Activated CD4-positive, alpha-beta T cell treated with anti-CD3 and anti-CD28 coated beads, Interleukin-2, Interleukin-6, amounts not matched to agents 100 ng/mL and 50 ng/mL, durations not matched to agents 16 hours and 8 hours (primary cell): Measurements from ENCODE around the gene ACKR2.
"Not testable (repeated sequence)": the region's sequence is repeated elsewhere in the genome, so short reads cannot be mapped to it uniquely, and the experiment has no call there.

Experiments used
- DNase-seq: peaks from one replicate; pipeline ENCODE4 v3.0.0-alpha.2; 2020

ACKR2 gene

DNA sequence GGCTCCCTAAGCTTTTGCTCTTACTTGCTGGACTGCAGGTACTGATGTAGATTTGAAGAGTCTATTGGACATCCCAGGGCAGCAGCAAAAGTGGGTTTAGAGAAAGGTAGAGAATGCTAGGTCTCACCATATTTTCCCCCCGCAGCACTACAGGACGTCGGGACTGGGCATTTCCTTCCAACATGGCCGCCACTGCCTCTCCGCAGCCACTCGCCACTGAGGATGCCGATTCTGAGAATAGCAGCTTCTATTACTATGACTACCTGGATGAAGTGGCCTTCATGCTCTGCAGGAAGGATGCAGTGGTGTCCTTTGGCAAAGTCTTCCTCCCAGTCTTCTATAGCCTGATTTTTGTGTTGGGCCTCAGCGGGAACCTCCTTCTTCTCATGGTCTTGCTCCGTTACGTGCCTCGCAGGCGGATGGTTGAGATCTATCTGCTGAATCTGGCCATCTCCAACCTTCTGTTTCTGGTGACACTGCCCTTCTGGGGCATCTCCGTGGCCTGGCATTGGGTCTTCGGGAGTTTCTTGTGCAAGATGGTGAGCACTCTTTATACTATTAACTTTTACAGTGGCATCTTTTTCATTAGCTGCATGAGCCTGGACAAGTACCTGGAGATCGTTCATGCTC, 55.2 kb downstream of the ACKR2 start:
- DNase-seq: no peak

DNA sequence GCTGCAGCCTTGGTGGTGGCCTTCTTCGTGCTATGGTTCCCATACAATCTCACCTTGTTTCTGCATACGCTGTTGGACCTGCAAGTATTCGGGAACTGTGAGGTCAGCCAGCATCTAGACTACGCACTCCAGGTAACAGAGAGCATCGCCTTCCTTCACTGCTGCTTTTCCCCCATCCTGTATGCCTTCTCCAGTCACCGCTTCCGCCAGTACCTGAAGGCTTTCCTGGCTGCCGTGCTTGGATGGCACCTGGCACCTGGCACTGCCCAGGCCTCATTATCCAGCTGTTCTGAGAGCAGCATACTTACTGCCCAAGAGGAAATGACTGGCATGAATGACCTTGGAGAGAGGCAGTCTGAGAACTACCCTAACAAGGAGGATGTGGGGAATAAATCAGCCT, 56.0 kb downstream of the ACKR2 start:
- no peak for DNase-seq

DNA sequence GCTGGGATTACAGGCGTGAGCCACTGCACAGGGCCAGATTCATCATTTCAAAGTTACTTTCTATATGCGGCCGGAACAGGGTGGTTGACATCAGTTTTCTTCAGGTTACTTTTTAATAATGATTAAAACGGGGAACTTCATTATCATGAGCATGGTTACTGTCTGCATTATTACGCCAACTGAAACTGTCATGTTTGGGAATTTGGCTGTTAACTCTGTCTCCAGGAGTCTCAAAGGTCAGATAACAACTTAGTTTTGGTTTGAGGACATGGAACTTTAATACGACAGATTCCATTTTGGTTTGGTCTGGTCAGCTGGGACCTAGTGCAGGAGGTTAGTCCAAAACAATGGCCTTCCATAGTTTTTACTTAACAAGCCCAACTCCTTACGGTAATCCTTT, 57.9 kb downstream of the ACKR2 start:
- DNase-seq: no peak

DNA sequence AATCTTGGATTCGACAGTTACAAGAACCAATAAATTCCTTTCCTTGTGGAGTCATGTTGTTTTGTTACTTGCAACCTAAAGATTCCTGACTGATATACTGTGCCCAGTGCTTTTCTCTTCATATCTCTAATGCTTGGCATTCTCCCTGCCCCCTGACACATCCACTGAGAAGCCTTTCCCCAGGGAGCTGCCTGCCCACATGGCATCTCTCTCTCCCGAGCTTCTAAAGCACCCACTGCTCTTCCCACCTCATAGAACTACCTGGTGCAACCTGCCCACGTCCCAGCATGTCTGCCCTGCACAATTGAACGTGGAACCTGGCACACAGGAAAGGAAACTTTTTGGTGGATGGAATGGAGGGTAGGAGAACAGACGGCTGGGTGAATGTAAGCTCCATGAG, 59.6 kb downstream of the ACKR2 start:
- no peak for DNase-seq

DNA sequence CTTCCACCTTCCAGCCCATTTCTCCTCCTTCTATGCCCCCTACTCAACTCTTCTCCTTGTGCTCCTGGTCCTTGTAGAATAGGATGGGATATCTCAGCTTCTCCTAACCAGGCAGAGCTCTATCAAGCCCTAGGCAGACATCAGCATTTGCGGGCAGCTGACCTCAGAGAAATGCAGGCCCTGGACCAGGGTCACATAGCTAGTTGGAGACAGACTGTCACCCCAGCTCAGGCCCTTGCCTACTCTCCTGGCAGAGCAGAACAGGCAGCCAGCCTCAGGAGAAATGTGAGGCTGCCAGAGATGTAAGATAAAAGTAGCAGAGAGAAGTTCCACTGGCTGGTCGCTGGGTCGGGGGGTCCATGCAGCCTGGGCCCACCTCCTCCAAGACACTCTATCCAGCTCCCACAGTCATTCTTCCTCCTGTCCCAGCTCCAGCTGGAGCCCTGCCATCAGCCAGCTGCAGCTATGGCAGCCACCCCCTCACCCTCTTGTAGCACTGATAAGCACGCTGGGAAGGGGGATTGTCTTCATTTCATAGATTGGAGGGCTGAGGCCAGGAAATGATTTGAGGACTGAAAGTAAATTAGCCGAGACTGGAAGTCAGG, 62.4 kb downstream of the ACKR2 start:
- no peak for DNase-seq

DNA sequence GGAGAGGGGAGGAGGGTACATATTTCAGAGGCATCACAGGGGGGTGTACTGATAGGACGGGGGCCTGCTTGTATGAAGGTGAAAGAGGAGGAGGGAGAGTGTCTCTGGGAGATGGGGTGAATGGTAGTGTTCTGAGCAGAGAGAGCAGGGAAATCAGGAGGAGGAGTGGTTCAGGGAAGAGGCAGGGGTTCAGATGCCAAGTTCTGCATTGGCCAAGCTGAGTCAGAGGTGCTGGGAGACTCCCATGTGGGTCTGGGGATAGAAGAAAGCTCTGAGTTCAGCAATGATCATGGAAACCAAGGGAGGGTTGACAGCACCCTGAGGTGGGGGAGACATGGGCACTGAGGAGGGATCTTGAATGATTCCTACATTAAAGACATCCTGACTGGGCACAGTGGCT, 63.5 kb downstream of the ACKR2 start:
- no peak for DNase-seq

DNA sequence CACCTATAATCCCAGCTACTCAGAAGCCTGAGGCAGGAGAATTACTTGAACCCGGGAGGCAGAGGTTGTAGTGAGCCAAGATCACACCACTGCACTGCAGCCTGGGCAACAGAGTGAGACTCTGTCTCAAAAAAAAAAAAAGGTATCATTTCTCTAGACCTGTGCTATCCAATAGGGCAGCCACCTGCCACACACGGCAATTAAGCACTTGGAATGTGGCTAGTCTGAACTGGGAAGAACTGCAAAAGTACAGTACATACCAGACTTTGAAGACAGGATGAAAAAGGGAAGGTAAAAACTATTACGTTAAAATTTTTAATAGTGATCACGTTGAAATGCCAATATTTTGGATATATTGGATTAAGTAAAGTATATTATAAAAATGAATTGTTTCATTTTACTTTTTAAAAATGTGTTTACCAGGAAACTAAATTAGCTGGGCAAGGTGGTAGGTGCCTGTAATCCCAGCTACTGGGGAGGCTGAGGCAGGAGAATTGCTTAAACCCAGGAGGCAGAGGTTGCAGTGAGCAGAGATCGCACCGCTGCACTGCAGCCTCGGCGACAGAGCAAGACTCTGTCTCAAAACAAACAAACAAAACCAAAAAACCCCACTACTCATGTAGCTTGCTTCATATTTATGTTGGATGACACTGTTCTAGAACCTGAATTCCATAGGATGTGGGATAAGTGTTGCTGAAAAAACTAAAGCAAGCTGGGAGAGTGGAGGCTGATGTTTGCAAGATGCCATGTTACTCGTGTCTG, 64.2 kb downstream of the ACKR2 start:
- no peak for DNase-seq

DNA sequence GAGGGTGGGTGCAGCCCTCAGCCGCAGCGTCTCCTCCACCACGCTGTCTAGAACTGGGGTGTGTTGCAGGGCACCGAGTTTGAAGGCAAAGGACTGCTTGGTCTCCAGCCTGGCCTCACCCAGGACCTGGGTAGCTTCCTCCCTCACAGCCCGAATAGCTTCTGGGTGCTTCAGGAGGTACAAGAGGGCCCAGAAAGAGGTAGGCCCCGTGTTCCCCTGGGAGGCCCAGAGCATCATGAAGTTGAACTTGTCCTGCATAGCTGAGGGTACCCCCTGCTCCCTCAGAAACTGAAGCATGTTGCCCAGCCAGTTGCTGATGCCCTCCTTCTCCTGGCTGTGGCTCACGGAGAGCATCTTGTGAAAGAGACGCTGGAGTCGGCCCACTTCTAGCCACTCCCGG, 65.5 kb downstream of the ACKR2 start:
- no peak for DNase-seq

DNA sequence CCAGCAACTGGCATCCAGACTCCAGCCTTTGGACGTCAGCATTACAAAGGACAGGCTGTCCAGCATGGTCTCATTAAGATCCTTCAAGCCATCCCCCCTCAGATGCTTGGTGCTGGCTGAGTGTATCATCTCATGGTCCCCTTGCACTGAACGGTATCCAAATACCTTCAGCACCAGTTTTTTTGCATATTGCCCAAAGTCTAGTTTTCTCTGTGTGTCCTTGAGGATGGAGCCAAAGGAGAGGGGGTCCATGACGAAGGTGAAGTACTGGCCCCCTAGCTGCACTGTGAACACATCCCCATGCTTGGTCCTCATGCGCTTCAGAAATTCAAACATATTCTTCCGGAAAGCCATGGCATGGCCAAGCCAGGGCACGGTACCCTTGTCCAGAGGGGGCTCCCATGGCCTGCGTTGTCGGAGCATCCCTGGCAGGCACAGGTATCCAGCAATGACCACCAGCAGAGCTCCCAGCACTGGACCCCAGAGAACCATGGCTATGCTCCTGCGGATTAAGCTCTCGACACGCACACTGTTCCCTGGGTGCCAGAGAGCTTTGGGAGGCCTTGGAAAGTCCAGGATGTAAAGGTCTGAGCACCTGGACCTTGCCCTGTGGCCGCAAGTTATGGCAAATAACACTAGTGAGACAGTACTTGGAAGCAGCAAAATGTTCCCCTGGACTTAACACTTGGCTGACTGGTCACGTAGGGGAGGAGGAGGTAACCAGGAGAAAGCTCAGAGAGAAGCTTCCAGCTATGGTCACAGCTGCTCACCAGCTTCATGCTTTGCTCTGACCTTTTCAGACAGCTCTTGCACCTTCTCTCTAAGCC, 66.3 kb downstream of the ACKR2 start, which contains the start of gene CYP8B1:
TSS of gene CYP8B1 (minus strand) at position 555 of the 827 bp plus-strand sequence. CDS start at position 492, 63 bp downstream.
- DNase-seq: no peak

DNA sequence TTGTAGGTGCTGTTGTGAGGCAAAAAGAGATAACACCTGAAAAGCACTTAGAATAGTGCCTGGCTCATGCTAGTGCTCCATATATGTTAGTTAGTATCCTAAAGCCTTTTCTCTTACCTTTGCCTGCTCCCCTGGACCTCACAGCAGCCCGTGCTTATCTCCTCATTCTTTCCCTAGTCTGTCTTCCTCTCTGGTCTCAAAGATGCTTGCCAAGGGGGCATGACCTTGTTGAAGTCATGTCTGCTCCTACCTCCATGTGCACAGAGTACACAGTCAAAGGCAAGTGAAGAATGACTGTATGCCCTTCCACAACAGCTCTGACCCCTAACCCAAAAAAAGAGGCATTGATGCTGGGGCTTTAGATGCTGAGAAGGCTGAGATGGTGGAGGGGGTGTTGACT, 67.2 kb downstream of the ACKR2 start:
- no peak for DNase-seq

DNA sequence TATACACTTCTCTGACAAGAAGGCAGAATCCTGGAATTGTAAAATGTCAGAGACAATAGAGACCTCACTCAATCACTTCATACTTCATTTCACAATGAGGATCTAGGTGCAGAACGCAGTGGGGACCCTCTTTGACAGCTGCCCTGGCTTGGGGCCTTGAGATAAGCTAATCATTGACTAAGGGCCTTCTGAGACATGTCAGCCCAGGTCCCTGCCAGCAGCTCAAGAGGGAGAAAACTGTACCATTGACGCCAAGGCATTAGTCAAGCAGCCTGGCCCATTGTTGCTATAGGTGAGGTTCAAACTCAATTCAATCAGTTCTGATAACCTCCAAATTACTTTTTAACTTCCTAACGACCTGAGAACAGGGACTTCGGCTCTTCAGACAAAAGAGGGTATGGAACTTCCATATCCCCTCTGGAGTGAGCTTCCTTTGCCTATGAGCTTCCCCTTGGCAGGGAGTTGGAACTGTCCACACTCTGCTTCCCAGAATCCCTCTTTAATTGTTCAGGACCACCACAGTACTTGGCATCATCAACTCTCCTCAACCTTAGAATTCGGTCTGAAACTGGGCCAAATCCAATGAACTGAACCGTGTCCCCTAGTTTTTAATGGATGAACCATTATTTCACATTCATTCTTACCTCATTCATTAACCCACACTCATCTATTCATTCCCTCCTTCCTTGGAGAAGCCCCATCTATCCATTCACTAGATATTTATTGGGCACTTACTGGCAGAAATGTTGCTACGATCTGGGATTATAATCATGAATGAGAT, 67.9 kb downstream of the ACKR2 start:
- no peak for DNase-seq

DNA sequence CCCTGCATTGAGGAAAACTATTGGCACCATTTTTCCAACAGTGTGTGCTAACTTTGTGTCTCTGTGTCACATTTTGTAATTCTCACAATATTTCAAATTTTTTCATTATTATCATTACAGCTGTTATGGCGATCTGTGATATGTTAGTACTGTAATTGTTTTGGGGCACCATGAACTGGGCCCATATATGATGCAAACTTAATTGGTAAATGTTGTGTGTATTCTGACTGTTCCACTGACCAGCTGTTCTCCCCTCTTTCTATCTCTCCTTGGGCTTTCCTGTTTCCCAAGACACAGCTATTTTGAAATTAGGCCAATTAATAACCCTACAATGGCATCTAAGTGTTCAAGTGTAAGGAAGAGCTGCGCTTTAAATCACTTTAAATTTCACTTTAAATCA, 68.6 kb downstream of the ACKR2 start:
- DNase-seq: no peak

DNA sequence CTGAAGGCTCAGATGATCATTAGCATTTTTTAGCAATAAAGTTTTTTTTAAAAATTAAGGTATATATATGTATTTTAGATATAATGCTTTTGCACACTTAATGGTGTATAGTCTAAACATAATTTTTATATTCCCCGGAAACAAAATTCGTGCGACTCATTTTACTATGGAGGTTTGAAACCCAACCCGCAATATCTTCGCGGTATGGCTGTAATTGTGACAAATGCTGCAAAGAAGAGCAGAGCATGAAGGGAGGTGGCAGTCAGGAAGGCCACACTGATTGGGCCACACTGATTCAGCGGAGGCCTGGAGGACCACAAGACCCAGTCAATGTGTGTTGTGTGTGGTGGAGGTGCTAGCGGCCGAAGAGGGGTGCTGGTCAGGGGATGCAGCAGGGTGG, 70.9 kb downstream of the ACKR2 start:
- DNase-seq: no peak

DNA sequence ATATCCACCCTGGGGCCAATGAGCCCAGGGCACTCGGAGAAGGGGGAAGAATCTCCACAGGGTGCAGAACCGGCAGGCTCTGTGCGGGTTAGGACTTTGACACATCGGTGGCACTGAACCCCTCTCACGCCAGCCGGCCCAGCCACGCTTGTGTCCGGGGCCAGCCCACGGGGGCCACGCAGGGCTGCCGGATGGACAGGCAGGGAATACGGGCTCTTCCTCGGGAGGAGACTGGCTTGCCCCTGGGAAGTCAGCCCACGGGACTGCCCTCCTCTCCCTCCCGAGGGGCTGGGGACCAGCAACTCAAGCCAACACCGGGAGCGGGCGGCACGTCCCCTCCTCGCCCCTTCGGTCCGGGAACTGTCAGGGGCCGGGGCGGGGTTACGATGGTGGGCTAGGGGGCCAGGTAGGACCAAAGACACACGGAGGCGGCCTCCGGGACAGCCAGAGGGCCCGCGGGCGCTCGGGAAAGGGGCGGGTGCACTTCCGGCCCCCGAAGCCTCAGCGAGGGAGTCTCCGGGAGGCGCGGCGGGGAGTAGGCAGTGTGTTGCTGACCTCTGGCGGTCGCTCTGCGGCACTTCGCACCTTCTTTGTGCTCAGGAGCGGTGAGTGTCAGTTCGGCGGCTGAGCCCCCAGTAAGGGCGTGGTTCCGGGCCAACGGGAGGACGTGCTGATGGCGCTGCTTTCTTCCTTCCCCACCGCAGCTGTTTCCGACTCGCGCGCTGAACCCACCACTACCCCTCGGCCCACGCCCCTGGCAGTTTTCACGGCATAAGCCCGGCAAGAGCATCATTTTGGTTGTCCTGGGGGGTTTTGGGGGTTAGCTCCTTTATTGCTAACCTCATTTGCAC, 71.6 kb downstream of the ACKR2 start:
- DNase-seq: peak; percentile 93

DNA sequence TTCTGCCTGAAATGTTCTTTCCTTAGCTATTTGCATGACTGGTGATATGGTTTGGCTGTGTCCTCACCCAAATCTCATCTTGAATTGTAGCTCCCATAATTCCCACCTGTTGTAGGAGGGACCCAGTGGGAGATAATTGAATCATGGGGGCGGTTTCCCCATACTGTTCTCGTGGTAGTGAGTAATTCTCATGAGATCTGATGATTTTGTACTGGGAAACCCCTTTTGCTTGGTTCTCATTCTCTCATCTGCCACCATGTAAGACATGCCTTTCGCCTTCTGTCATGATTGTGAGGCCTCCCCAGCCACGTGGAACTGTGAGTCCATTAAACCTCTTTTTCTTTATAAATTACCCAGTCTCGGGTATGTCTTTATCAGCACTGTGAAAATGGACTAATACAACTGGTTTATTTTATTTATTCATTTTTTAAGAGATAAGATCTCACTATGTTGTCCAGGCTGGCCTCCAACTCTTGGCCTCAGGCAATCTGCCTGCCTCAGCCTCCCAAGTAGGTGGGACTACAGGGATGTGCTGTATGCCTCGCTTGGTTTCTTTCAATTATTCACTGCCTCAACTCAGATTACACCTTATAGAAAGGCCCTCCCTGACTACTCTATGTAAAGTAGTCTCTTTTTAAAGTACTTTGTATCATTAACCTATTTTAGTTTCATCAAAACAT, 74.1 kb downstream of the ACKR2 start:
- not testable (repeated sequence) for DNase-seq

DNA sequence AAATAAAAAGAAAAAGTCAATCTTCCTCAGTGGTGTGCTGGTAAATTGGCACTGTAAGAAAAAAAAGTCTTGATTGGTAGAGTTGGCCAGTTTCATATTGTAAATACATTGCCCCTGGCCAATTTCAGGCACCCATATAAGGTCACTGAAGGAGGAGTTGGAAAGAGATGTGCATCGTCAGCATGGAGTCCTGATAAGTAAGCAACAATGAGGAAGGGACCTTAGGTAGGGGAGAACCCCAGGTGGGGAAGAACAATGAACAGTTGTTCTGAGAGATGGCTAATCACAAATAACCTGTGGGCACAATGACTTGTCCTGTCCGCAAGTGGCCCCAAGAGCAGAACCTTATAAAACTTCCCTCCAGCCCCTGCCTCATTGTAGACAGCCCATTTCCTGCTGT, 75.1 kb downstream of the ACKR2 start:
- DNase-seq: no peak

DNA sequence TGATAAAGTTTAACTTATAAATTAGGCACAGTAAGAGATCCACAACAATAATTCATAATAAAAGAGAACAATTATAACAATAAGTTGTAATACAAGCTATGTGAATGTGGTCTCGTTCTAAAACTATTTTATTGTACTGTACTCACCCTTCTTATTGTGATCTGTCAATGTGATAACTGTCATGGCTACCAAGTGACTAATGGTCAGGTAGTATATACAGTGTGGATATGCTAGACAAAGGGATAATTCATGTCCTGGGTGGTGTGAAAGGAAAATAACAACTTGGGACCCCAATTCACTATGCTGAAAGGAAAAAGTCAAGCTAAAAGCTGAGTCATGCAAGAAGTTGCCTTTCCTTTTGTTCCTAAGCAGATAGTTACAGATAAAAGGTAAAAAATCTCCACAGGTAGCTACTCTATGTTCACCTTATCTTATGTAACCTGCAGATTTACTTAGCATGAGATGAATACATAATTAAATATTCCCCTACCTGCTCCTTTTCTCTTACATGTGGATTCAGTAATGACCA, 77.1 kb downstream of the ACKR2 start:
- DNase-seq: no peak

DNA sequence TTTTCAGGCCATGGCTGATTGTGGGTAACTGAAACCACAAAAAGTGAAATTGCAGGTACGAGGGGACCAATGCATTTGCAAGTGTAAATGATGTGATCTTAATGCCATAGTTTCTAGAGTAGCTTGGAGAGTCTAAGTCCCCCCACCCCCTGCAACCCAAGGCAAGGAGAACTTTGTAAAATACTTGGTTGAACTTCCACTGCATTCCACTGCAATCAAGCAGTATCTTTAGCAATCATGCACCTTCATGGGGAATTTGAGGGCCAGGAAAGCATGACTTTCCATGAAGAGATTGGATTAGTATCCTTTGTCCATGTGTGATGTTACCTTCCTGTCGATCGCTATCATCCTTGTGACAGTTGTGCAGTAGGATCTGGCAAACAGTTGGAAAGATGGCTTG, 77.8 kb downstream of the ACKR2 start:
- DNase-seq: no peak

DNA sequence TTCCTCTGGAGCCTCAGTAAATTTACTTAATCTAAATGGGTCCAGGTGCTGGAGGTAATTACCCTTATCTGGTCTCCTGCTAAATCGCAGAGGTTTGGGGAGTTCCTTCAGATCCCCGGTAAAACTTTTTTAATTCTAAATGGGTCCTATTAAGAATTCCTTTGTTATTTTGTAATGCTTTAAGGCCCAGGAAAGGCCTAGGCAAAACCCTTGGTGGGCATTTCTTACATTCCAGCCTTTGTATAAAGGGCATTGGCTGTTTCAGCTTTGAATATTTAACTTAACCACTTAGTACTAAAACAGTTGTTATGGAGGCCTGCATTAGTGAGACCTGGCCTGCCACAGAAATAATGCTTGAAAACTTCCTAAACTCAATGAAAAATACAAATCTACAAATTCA, 81.8 kb downstream of the ACKR2 start:
- no peak for DNase-seq

DNA sequence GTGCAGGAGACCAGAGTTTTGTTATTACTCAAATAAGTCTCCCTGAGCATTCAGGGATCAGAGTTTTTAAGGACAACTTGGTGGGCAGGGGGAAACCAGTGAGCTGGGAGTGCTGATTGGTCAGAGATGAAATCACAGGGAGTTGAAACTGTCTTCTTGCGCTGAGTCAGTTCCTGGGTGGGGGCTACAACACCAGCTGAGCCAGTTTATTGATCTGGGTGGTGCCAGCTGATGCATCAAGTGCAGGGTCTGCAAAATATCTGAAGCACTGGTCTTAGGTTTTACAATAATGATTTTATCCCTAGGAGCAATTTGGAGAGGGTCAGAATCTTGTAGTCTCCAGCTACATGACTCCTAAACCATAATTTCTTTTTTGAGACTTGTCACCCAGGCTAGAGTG, 82.9 kb downstream of the ACKR2 start:
- DNase-seq: no peak

DNA sequence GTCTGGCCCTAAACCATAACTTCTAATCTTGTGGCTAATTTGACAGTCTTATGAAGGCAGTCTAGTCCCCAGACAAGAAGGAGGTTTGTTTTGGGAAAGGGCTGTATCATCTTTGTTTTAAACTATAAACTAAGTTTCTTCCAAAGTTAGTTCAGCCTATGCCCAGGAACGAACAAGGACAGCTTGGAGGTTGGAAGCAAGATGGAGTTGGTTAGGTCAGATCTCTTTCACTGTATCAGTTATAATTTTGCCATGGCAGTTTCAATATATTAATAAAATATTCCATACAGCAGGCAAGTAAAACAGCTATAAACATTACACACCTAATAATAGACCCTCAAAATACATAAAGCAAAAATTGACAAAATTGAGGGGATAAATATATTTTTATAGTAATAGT, 83.6 kb downstream of the ACKR2 start:
- DNase-seq: no peak
